Kidney glomerular epithelial cell (primary cell): ENCODE results near the gene ACTA1.
"Not testable (repeated sequence)": the region's sequence is repeated elsewhere in the genome, so short reads cannot be mapped to it uniquely, and the experiment has no call there.

Source experiments
- DNase-seq: peaks from one replicate; lab custom pipeline; 2025; lab: John Stamatoyannopoulos, UW

The ACTA1 gene

GRCh38 chr1:229434005-229434640 lies at the start of gene ACTA1:
TSS of gene ACTA1 (minus strand) at chr1:229434094. CDS start at chr1:229433115, 979 bp downstream.
- DNase-seq, result no peak

- no peak for DNase-seq
Measured at GRCh38 chr1:229482511-229482910, 48.6 kb upstream of the ACTA1 start.

DNA sequence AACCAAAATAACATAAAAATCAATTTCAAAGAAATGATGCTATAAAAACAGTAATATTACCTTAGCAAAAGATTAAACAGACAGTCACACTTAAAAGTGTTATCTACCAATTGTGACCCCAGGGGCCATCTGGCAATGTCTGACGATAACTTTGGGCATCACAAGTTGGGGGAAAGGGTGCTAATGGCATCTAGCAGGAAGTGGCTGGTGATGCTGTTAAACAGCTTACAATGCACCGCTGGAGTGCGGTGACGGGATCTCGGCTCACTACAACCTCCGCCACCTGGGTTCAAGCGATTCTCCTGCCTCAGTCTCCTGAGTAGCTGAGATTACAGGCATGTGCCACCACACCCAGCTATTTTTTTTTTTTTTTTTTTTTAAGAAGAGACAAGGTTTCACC lies 46.6 kb upstream of the ACTA1 start:
- no peak for DNase-seq

DNA sequence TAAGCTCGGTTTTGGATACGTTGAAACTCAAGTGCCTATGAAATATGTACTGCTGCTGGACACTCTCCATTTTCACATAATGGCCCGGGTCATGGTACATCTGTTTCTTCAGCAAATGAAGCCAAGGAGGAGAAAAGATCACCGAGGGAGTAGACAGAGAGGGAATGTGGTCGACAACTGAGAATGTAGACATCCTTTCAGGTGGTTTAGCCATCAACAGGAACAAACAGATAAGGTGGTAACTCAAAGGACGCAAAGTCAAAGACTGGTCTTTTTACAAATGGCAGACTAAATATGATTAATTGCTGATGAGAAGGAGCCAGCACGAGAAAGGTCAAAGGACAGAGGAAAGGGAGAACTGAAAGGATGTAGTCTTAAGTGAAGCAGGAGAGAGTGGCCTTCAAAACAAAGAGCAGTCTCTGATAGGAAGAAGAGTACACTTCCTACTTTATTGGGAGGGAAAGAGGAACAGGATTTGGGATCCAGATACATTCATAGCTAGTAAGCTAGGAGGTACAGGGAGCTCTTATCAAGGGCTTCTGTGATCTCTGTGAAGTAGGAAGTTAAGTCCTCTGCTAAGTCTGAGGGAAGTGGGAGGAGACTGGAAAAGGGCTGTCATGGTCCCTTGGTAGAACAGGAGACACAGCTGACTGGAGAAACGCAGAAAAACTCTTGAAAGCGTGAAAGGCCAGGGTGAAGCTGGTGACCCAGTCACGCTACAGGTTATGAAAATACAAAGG lies 45.9 kb upstream of the ACTA1 start:
- no peak for DNase-seq

DNA sequence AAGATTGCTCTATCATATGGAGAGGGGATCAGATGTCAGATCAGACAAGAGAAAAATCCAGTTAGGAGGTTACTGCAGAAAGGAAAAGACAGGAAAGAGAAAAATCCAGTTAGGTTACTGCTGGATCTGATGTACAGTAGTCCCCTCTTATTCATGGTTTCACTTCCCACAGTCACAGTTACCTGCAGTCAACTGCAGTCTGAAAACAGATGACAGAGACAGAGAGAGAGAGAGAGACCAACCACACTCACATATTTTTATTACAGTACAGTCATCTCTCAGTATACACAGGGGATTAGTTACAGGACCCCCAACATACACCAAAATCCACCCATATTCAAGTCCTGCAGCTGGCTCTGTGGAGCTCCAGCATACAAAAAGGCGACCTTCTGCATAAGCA lies 45.0 kb upstream of the ACTA1 start:
- no peak for DNase-seq

GRCh38 chr1:229475859-229476258 lies 42.0 kb upstream of the ACTA1 start:
- not testable (repeated sequence) for DNase-seq

DNA sequence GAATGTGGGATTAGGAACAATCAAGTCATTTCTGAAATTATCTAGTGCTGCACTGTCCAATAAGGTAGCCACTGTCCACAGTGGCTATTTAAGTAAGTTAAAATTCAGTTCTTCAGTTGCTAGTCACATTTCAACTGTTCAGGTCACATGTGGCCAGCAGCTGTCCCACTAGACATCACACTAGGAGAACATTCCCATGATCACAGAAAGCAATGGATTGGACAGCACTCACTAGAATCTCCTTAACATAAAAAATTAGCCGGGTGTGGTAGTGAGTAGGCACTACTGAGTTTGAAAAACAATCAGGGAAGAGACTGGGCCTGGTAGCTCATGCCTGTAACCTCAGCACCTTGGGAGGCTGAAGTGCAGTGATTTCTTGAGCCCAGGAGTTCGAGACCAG lies 40.6 kb upstream of the ACTA1 start:
- DNase-seq, result no peak

- DNase-seq, result no peak
Measured at GRCh38 chr1:229471175-229471574, 37.3 kb upstream of the ACTA1 start.

GRCh38 chr1:229470406-229471043 lies 36.6 kb upstream of the ACTA1 start:
- DNase-seq, result no peak

DNA sequence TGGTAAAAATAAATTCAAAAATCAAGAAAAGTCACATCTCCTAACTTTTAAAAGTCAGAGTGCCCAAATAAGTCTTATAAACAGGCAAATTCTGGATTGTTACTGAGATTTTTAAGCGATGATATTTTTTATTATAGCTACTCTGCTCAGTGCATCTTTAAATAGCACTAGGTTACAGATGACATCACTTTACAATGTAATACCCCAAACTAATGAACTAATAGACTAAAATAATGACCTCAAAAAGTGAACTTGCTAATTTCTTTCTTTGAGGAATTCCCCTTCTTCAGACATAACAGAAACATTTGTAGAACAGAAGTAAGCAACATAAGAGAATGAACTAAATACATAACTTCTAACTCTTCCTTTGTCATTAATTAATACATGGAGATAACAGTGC lies 33.0 kb upstream of the ACTA1 start:
- DNase-seq, result no peak

DNA sequence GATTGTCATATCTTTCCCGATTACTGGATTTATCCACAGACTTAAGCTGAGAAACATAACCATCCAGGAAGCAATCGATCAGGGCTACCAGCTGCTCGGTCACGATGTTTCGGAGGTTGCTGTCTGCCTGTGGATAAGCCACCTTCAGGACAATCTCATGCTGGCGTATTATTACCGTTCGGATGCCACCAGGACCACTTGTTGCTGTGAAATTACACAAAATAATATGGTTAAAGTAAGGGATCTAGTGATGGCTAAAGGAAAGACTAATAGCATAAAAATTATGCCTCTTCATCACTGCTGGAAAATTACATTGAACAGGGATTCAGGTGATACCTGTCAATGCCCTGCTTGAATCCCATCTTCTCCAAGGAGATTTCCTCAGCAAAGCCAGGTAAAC lies 30.8 kb upstream of the ACTA1 start:
- DNase-seq, result no peak

- DNase-seq, result no peak
Measured at GRCh38 chr1:229461032-229461668, 27.3 kb upstream of the ACTA1 start.

DNA sequence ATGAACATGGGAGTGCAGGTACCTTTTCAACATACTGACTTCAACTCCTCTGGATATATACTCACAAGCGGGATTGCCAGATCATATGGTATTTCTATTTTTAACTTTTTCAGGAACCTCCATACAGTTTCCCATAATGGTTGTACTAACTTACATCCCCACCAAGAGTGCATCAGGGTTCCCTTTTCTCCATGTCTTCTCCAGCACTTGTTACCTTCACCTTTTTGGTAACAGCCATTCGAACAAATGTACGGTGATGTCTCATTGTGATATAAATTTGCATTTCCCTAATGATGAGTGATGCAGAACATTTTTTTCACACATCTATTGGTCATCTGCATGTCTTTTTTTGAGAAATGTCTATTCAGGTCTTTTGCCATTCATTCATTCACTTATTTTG lies 25.9 kb upstream of the ACTA1 start:
- DNase-seq, result no peak

DNA sequence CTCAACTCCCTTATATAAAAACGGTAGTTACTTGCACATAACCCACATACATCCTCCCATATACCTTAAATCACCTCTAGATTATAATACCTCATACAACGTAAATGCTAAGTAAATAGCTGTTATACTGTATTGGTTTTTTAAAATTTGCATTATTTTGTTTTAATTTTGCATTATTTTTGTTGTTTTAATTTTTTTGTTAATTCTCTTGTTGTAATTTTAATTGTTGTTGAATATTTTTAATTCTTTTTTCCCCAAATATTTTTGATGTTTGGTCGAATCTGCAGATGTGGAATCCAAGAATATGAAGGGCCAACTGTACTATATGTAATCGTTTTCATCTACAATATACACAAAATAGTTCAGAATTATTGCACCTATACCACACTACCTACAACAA lies 23.5 kb upstream of the ACTA1 start:
- no peak for DNase-seq

- DNase-seq, result no peak
Measured at GRCh38 chr1:229456016-229456415, 22.1 kb upstream of the ACTA1 start.

GRCh38 chr1:229454056-229454455 lies 20.2 kb upstream of the ACTA1 start:
- peak; percentile 21 for DNase-seq

- DNase-seq, result peak; percentile 49
Measured at GRCh38 chr1:229452956-229453801, 19.3 kb upstream of the ACTA1 start.

- no peak for DNase-seq
Measured at GRCh38 chr1:229448845-229449244, 15.0 kb upstream of the ACTA1 start.

- DNase-seq, result no peak
Measured at GRCh38 chr1:229448354-229448753, 14.5 kb upstream of the ACTA1 start.

DNA sequence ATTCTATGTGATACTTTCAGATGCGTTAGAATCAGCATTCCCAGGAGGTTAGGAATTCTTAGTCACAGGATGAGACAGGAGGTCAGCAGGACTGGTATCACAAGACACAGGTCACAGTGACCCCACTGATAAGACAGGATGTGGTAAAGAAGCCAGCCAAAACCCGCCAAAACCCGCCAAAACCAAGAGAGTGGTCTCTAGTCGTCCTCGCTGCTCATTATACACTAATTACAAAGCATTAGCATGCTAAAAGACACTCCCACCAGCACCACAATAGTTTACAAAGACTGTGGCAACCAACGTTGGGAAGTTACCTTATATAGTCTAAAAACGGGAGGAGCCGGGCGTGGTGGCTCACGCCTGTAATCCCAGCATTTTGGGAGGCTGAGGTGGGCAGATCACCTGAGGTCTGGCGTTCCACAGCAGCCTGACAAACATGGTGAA lies 13.9 kb upstream of the ACTA1 start:
- no peak for DNase-seq

DNA sequence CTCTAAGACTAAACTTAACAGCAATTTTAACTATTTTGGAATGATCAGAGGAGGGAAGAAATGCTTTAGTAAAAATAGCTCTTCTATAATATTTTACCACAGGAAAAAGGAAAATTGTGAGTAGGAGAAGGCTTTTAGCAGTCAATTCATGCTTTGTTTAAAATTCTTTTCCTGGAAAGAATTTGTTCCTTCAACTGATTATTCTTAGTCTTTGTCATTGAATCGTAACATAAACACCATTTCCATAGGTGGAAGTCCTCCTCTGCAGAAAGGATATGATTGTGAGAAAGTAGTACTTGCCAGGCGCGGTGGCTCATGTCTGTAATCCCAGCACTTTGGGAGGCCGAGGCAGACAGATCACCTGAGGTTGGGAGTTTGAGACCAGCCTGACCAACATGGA lies 11.9 kb upstream of the ACTA1 start:
- DNase-seq, result no peak
